KBM-7 (cell line): Measurements from ENCODE around the gene TP53INP2.
"Not testable (repeated sequence)": the region's sequence is repeated elsewhere in the genome, so short reads cannot be mapped to it uniquely, and the experiment has no call there.

ENCODE experiments used
- DNase-seq: peaks from one replicate; pipeline ENCODE4 v3.0.0-alpha.2; 2015
- in situ Hi-C: fragments of 300-500 bp; cut with MboI; formaldehyde crosslinking; loops from 2 replicates; pipeline ENCODE4 v1.14.3; 2020; ENCODE audit warnings: low sequenced_read_pairs, low pct_unique_long_range_greater_than_20kb, mixed read lengths

TP53INP2 gene

GRCh38 chr20:34704177-34705007, at the start of gene TP53INP2:
TP53INP2 (plus strand) TSS chr20:34704344; CDS start chr20:34708740, 4,396 bp downstream.
- in situ Hi-C loops = loop anchor here (10.0 to 25.0 kb wide), 2 partner anchors 170 to 392 kb away; partner anchors contain the start of gene AHCY
- DNase-seq = peak; percentile 76

- DNase-seq, in situ Hi-C loops: not testable (repeated sequence)
Observed at GRCh38 chr20:34658654-34659053, 45.5 kb upstream of the TP53INP2 start.

- DNase-seq, in situ Hi-C loops: not testable (repeated sequence)
Observed at GRCh38 chr20:34661811-34662210, 42.3 kb upstream of the TP53INP2 start.

GRCh38 chr20:34663213-34663943, 40.8 kb upstream of the TP53INP2 start:
- DNase-seq = no peak
- in situ Hi-C loops = no loop called here

- DNase-seq, in situ Hi-C loops: not testable (repeated sequence)
Observed at GRCh38 chr20:34664751-34665150, 39.4 kb upstream of the TP53INP2 start.

- no peak for DNase-seq
- in situ Hi-C loops = no loop called here
Observed at GRCh38 chr20:34669094-34669493, 35.0 kb upstream of the TP53INP2 start.

- in situ Hi-C loops = no loop called here
- DNase-seq = no peak
Observed at GRCh38 chr20:34673412-34673811, 30.7 kb upstream of the TP53INP2 start.

- in situ Hi-C loops = no loop called here
- DNase-seq = peak; percentile 12
Observed at GRCh38 chr20:34675561-34675960, 28.6 kb upstream of the TP53INP2 start.

GRCh38 chr20:34675993-34676641, 28.0 kb upstream of the TP53INP2 start:
- in situ Hi-C loops = no loop called here
- DNase-seq = peak; percentile 9

GRCh38 chr20:34676642-34677373, 27.3 kb upstream of the TP53INP2 start, which contains the start of gene PIGU:
PIGU (minus strand) TSS chr20:34677092; CDS start chr20:34677085, 7 bp downstream.
- in situ Hi-C loops = no loop called here
- peak; percentile 96 for DNase-seq

GRCh38 chr20:34680586-34681175, 23.5 kb upstream of the TP53INP2 start:
- DNase-seq = peak; percentile 51
- in situ Hi-C loops = no loop called here

GRCh38 chr20:34683667-34684066, 20.5 kb upstream of the TP53INP2 start:
- DNase-seq = no peak
- in situ Hi-C loops = no loop called here

- DNase-seq = no peak
- in situ Hi-C loops = no loop called here
Observed at GRCh38 chr20:34689486-34689885, 14.7 kb upstream of the TP53INP2 start.

- no peak for DNase-seq
- in situ Hi-C loops = no loop called here
Observed at GRCh38 chr20:34691838-34692237, 12.3 kb upstream of the TP53INP2 start.

GRCh38 chr20:34693414-34693813, 10.7 kb upstream of the TP53INP2 start:
- DNase-seq = no peak
- in situ Hi-C loops = no loop called here

GRCh38 chr20:34701405-34702085, 2.6 kb upstream of the TP53INP2 start:
- in situ Hi-C loops = loop anchor here (10.0 to 25.0 kb wide), 2 partner anchors 167 to 389 kb away; partner anchors contain the start of gene AHCY
- no peak for DNase-seq

GRCh38 chr20:34703061-34703423, 1.1 kb upstream of the TP53INP2 start:
- no peak for DNase-seq
- in situ Hi-C loops = loop anchor here (10.0 to 25.0 kb wide), 2 partner anchors 168 to 391 kb away; partner anchors contain the start of gene AHCY
